ENCODE results near the gene IMMP1L.

IMMP1L gene

GRCh38 chr11:31387379-31387778 is 122.0 kb downstream of the IMMP1L start:
- DNase-seq (ENCODE audit: low read depth), result no peak

GRCh38 chr11:31383116-31383515 is 126.3 kb downstream of the IMMP1L start:
- no peak for DNase-seq (ENCODE audit: low read depth)

All from ELR (cell line).